ENCODE results near the gene KIFAP3.
"Not testable (repeated sequence)": the region's sequence is repeated elsewhere in the genome, so short reads cannot be mapped to it uniquely, and the experiment has no call there.

The KIFAP3 gene

GRCh38 chr1:170074250-170075157 lies at the start of gene KIFAP3:
KIFAP3 (minus strand) TSS chr1:170074695; CDS start chr1:170074467, 228 bp downstream.
- peak; percentile 49 to 99 (median 92) for DNase-seq

- DNase-seq: no peak
Observed at GRCh38 chr1:170122366-170122765, 47.9 kb upstream of the KIFAP3 start.

- DNase-seq: no peak
Observed at GRCh38 chr1:170114906-170115305, 40.4 kb upstream of the KIFAP3 start.

- DNase-seq: not testable (repeated sequence)
Observed at GRCh38 chr1:170113140-170113539, 38.6 kb upstream of the KIFAP3 start.

- no peak for DNase-seq
Observed at GRCh38 chr1:170097449-170097948, 23.0 kb upstream of the KIFAP3 start.

GRCh38 chr1:170096806-170097340 lies 22.4 kb upstream of the KIFAP3 start:
- no peak for DNase-seq

- DNase-seq: no peak
Observed at GRCh38 chr1:170095976-170096748, 21.7 kb upstream of the KIFAP3 start.

- DNase-seq: not testable (repeated sequence)
Observed at GRCh38 chr1:170094697-170095616, 20.5 kb upstream of the KIFAP3 start.

- DNase-seq: no peak
Observed at GRCh38 chr1:170086399-170087032, 12.0 kb upstream of the KIFAP3 start.

- no peak for DNase-seq
Observed at GRCh38 chr1:170085091-170085490, 10.6 kb upstream of the KIFAP3 start.

- no peak for DNase-seq
Observed at GRCh38 chr1:170078610-170079189, 4.2 kb upstream of the KIFAP3 start.

- no peak for DNase-seq
Observed at GRCh38 chr1:170077926-170078325, 3.4 kb upstream of the KIFAP3 start.

- DNase-seq: not testable (repeated sequence)
Observed at GRCh38 chr1:170076952-170077351, 2.5 kb upstream of the KIFAP3 start.

GRCh38 chr1:170076199-170076598 lies 1.7 kb upstream of the KIFAP3 start:
- DNase-seq: no peak

- DNase-seq: peak in 4 of 56 donors; percentile 0 to 5 (median 0)
Observed at GRCh38 chr1:170075186-170075585, 691 bp upstream of the KIFAP3 start.

- DNase-seq: peak in 1 of 56 donors; percentile 8
Observed at GRCh38 chr1:170073893-170074249, 624 bp downstream of the KIFAP3 start.

- no peak for DNase-seq
Observed at GRCh38 chr1:170071378-170071777, 3.1 kb downstream of the KIFAP3 start.

- no peak for DNase-seq
Observed at GRCh38 chr1:170068923-170069322, 5.6 kb downstream of the KIFAP3 start.

GRCh38 chr1:170067253-170067819 lies 7.2 kb downstream of the KIFAP3 start:
- no peak for DNase-seq
